ENCODE measurements around the gene SCAMP1. TPM values are rescaled to one million over a fixed set of nuclear protein-coding genes. Genes with fewer than 3 reads are reported as not detected.

The SCAMP1 gene
- total and polyA plus RNA-seq, 2 experiments from 2014 or later, result 57.7 to 66.9 TPM

- H3K4me2 ChIP-seq (ENCODE audit: unreplicated experiment), result peak overlapping the region; percentile 9
- in situ Hi-C loops (cut with MboI), result no loop called here
- H3K4me1 ChIP-seq (ENCODE audit: insufficient read depth), result peaks cover 82% of the 10 kb centered on the region
These were observed 145.4 kb downstream of the SCAMP1 start for GRCh38 chr5:78505860-78506259.

GRCh38 chr5:78506261-78507024 is 146.0 kb downstream of the SCAMP1 start:
- TF ChIP-seq EZH2phosphoT487 (IDR thresholded peaks at IDR 0.05; ENCODE audit: insufficient read depth, low read depth), result no peak
- TF ChIP-seq EZH2 (IDR thresholded peaks at IDR 0.05; ENCODE audit: insufficient read depth, poor library complexity, severe bottlenecking), result no peak
- no peaks in the 10 kb centered on the region for H3K27me3 ChIP-seq (replicated peaks; ENCODE audit: insufficient read depth)
- H3K36me3 ChIP-seq (ENCODE audit: low read depth), result no peaks in the 10 kb centered on the region
- no peak overlapping the region for H3K4me3 ChIP-seq
- H2AFZ ChIP-seq, result no peak overlapping the region
- H3K4me2 ChIP-seq (ENCODE audit: unreplicated experiment), result peak overlapping the region; percentile 9
- WGBS, 2 experiments (ENCODE audit: low coverage in 1 of 2, low lambda C conversion rate in 2 of 2, missing lambda C conversion rate in 2 of 2), result 57 to 64% methylated on average over 2 of the region's 2 CpGs
- 0 out of 2 replicates have a peak, but pooled peaks cover 10% of the 10 kb centered on the region for H3K79me2 ChIP-seq (ENCODE audit: insufficient read depth)
- peaks cover 76% of the 10 kb centered on the region for H3K4me1 ChIP-seq (ENCODE audit: insufficient read depth)
- H3K9ac ChIP-seq, result peak overlapping the region; percentile 39
- H4K20me1 ChIP-seq (ENCODE audit: insufficient read depth), result no peaks in the 10 kb centered on the region
- H3K27ac ChIP-seq, result peak overlapping the region; percentile 49
- in situ Hi-C loops (cut with MboI), result no loop called here
- H3K9me2 ChIP-seq (ENCODE audit: insufficient read depth), result no peaks in the 10 kb centered on the region
- H3K9me3 ChIP-seq (ENCODE audit: low read depth), result no peaks in the 10 kb centered on the region
- peak; percentile 70 for DNase-seq
- peaks cover 53% of the 10 kb centered on the region for H3F3A ChIP-seq (ENCODE audit: insufficient read depth)

More at GRCh38 chr5:78505860-78506259, 145.4 kb downstream of the SCAMP1 start:
- Histone ChIP-seq H4K20me1 (ENCODE audit: insufficient read depth) (no peaks in the 10 kb centered on the region), H2AFZ (no peak overlapping the region), H3K9me2 (ENCODE audit: insufficient read depth) (no peaks in the 10 kb centered on the region), H3K36me3 (ENCODE audit: low read depth) (no peaks in the 10 kb centered on the region), H3K27me3 (replicated peaks; ENCODE audit: insufficient read depth) (no peaks in the 10 kb centered on the region), H3K79me2 (ENCODE audit: insufficient read depth) (peaks cover 15% of the 10 kb centered on the region; the same call in 1 of the 2 replicates), H3F3A (ENCODE audit: insufficient read depth) (peaks cover 58% of the 10 kb centered on the region), H3K9me3 (ENCODE audit: low read depth) (no peaks in the 10 kb centered on the region), H3K4me3 (no peak overlapping the region), H3K9ac (peak overlapping the region; percentile 39), H3K27ac (peak overlapping the region; percentile 49)
- no peak for TF ChIP-seq EZH2phosphoT487 (IDR thresholded peaks at IDR 0.05; ENCODE audit: insufficient read depth, low read depth)
- no peak for TF ChIP-seq EZH2 (IDR thresholded peaks at IDR 0.05; ENCODE audit: insufficient read depth, poor library complexity, severe bottlenecking)
- DNase-seq, result no peak
- WGBS, 2 experiments (ENCODE audit: low coverage in 1 of 2, low lambda C conversion rate in 2 of 2, missing lambda C conversion rate in 2 of 2), result 94 to 95% methylated on average over 2 of the region's 2 CpGs

- Histone ChIP-seq H3K9ac (no peak overlapping the region), H3K27me3 (replicated peaks; ENCODE audit: insufficient read depth) (no peaks in the 10 kb centered on the region), H3K27ac (no peak overlapping the region), H3K9me3 (ENCODE audit: low read depth) (no peaks in the 10 kb centered on the region), H3K79me2 (ENCODE audit: insufficient read depth) (0 out of 2 replicates have a peak, but pooled peaks cover 8% of the 10 kb centered on the region), H3K36me3 (ENCODE audit: low read depth) (no peaks in the 10 kb centered on the region), H3K9me2 (ENCODE audit: insufficient read depth) (no peaks in the 10 kb centered on the region), H4K20me1 (ENCODE audit: insufficient read depth) (no peaks in the 10 kb centered on the region), H2AFZ (no peak overlapping the region), H3K4me2 (ENCODE audit: unreplicated experiment) (peak overlapping the region; percentile 37), H3F3A (ENCODE audit: insufficient read depth) (peaks cover 42% of the 10 kb centered on the region), H3K4me1 (ENCODE audit: insufficient read depth) (peaks cover 65% of the 10 kb centered on the region), H3K4me3 (no peak overlapping the region)
- WGBS, 2 experiments (ENCODE audit: low coverage in 1 of 2, low lambda C conversion rate in 2 of 2, missing lambda C conversion rate in 2 of 2), result 96 to 97% methylated on average over 2 of the region's 2 CpGs
- no peak for DNase-seq
- in situ Hi-C loops (cut with MboI), result no loop called here
- TF ChIP-seq EZH2phosphoT487 (IDR thresholded peaks at IDR 0.05; ENCODE audit: insufficient read depth, low read depth), result no peak
- TF ChIP-seq EZH2 (IDR thresholded peaks at IDR 0.05; ENCODE audit: insufficient read depth, poor library complexity, severe bottlenecking), result no peak
These were observed 147.1 kb downstream of the SCAMP1 start for GRCh38 chr5:78507531-78507930.

GRCh38 chr5:78508186-78508765 is 147.9 kb downstream of the SCAMP1 start:
- TF ChIP-seq EZH2 (IDR thresholded peaks at IDR 0.05; ENCODE audit: insufficient read depth, poor library complexity, severe bottlenecking) (no peak), EZH2phosphoT487 (IDR thresholded peaks at IDR 0.05; ENCODE audit: insufficient read depth, low read depth) (no peak)
- peak; percentile 60 for DNase-seq
- Histone ChIP-seq H3K9me3 (ENCODE audit: low read depth) (no peaks in the 10 kb centered on the region), H3F3A (ENCODE audit: insufficient read depth) (peaks cover 34% of the 10 kb centered on the region), H3K9me2 (ENCODE audit: insufficient read depth) (no peaks in the 10 kb centered on the region), H3K4me3 (peak overlapping the region; percentile 4; the same call in 1 of the 2 replicates), H3K9ac (no peak overlapping the region), H2AFZ (no peak overlapping the region), H3K4me1 (ENCODE audit: insufficient read depth) (peaks cover 61% of the 10 kb centered on the region), H3K4me2 (ENCODE audit: unreplicated experiment) (peak overlapping the region; percentile 37), H3K36me3 (ENCODE audit: low read depth) (no peaks in the 10 kb centered on the region), H4K20me1 (ENCODE audit: insufficient read depth) (no peaks in the 10 kb centered on the region), H3K27ac (no peak overlapping the region), H3K27me3 (replicated peaks; ENCODE audit: insufficient read depth) (no peaks in the 10 kb centered on the region), H3K79me2 (ENCODE audit: insufficient read depth) (0 out of 2 replicates have a peak, but pooled peaks cover 2% of the 10 kb centered on the region)
- 18 to 30% methylated on average over 3 of the region's 3 CpGs for WGBS, 2 experiments (ENCODE audit: low coverage in 1 of 2, low lambda C conversion rate in 2 of 2, missing lambda C conversion rate in 2 of 2)
- in situ Hi-C loops (cut with MboI), result no loop called here
